Esophagus muscularis mucosa (tissue), 3 donors: ENCODE results near the gene NPY4R2.
"Not testable (repeated sequence)": the region's sequence is repeated elsewhere in the genome, so short reads cannot be mapped to it uniquely, and the experiment has no call there.

Source experiments
- CTCF ChIP-seq, 3 experiments: fragments of 200-600 bp in 2 of 3; fragments of 450-650 bp in 1 of 3; sonication (generic) in 2 of 3; IDR thresholded peaks; one replicate each; pipeline ENCODE4 v1.5.1; 2017 to 2019; ENCODE audit warnings: antibody characterized with exemption in 3 of 3, mild to moderate bottlenecking in 2 of 3, moderate library complexity in 1 of 3
- EP300 ChIP-seq: sonication (generic); formaldehyde crosslinking; IDR thresholded peaks from one replicate; pipeline ENCODE4 v1.6.1; 2017; ENCODE audit warnings: antibody characterized with exemption

DNA sequence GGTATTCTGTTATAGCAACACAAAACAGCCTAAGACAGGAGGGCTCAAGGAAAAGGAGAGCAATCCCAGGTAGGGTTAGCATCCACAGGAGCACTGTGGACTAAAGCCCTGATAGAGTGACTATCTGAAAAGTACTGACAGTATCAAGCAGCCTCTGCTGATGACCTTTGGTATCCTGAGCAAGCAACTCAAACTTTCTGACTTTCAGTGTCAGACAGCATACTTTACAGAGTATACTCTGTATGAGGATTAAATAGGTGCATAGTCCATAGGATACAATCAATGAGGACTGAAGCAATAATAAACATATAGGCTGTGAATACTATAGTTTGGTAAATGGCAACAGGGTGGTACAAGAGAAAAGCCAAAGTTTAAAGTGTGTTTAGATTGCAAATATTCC lies 27.7 kb upstream of the NPY4R2 start:
- TF ChIP-seq CTCF (IDR thresholded peaks at IDR 0.05); EP300: not testable (repeated sequence)
